Progenitor cell of endocrine pancreas (in vitro differentiated cells): ENCODE data around the gene MTFR2. TPM values are rescaled to one million over a fixed set of nuclear protein-coding genes. Genes with fewer than 3 reads are reported as not detected.

ENCODE experiments used
- DNase-seq: peaks from one replicate; pipeline ENCODE4 v3.0.0; 2021; ENCODE audit warnings: low spot score; ENCODE audit not compliant: unreplicated experiment
- H3K27ac Mint-ChIP-seq: 2 replicates; pipeline ENCODE4 v1.8.0; 2021; ENCODE audit warnings: mild to moderate bottlenecking, moderate library complexity, mixed read lengths
- H3K27me3 Mint-ChIP-seq: 2 replicates; pipeline ENCODE4 v1.8.0; 2021; ENCODE audit warnings: mixed read lengths
- H3K36me3 Mint-ChIP-seq: 2 replicates; pipeline ENCODE4 v1.8.0; 2022; ENCODE audit warnings: mixed read lengths; ENCODE audit not compliant: insufficient read depth
- H3K4me1 Mint-ChIP-seq: 2 replicates; pipeline ENCODE4 v1.8.0; 2021; ENCODE audit warnings: low read depth, mixed read lengths
- H3K4me3 Mint-ChIP-seq: 2 replicates; pipeline ENCODE4 v1.8.0; 2021; ENCODE audit warnings: low read depth, mild to moderate bottlenecking, moderate library complexity, mixed read lengths
- H3K9me3 Mint-ChIP-seq: 2 replicates; pipeline ENCODE4 v1.8.0; 2021; ENCODE audit warnings: low read depth, mixed read lengths
- total RNA-seq: library from RNA; stranded (reverse); gene quantifications from 2 replicates; pipeline ENCODE4 v1.2.1, GENCODE V29; 2021
- TF ChIP-seq, protein P1 (sequence below): fragments of 200-600 bp; sonication (generic); IDR thresholded peaks from one replicate; pipeline ENCODE4 v1.5.0; 2021; ENCODE audit warnings: antibody characterized with exemption, mild to moderate bottlenecking; ENCODE audit not compliant: unreplicated experiment

The MTFR2 gene
- total RNA-seq, 1 donor from 2014 or later = 3.8 TPM

DNA sequence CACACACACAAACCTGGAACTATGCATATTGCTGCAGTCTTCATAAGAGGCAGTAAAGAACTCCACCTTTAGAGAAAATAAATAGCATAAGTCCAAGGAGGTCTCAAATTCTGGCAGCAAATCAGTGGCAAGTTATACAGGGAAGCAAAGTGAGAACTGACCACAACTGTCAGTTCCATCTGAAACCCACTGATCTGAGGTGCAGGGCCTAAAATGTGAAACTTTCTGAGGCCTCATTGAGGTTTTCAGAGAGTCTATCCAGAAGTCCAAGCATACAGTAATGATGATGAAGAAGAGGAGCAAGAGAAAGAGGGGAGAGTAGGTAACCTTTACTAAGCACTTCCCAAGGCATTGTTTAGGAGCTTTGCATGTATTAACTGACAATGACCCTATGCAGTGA is 36.3 kb downstream of the MTFR2 start:
- peaks cover 2% of the 10 kb centered on the region for H3K9me3 Mint-ChIP-seq
- TF ChIP-seq, protein P1, sequence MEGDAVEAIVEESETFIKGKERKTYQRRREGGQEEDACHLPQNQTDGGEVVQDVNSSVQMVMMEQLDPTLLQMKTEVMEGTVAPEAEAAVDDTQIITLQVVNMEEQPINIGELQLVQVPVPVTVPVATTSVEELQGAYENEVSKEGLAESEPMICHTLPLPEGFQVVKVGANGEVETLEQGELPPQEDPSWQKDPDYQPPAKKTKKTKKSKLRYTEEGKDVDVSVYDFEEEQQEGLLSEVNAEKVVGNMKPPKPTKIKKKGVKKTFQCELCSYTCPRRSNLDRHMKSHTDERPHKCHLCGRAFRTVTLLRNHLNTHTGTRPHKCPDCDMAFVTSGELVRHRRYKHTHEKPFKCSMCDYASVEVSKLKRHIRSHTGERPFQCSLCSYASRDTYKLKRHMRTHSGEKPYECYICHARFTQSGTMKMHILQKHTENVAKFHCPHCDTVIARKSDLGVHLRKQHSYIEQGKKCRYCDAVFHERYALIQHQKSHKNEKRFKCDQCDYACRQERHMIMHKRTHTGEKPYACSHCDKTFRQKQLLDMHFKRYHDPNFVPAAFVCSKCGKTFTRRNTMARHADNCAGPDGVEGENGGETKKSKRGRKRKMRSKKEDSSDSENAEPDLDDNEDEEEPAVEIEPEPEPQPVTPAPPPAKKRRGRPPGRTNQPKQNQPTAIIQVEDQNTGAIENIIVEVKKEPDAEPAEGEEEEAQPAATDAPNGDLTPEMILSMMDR = no peak

DNA sequence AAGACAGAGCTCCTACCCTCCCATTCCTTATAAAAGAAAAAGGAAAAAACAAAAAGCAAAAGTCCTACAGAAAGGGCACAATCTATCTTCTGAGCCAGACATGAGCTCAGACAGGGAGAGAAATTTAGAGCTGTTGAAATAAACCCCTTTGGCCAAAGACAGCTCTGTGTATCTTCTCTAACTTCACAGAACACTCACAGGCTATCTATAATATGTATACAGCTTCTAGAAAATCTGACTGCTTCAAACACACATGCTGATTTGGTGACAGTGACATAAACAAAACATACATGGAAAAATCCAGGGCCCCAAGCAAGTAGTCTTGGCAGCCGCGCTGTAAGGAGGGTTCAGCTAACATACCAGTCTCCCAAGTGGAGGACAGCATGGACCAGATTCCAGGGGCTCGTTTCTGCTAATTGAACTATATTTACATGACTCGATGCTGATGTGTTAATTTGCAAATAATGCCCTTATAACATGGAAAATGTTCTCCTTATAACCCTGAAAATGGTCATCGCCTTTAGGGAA is 37.0 kb downstream of the MTFR2 start:
- H3K4me3 Mint-ChIP-seq = no peak overlapping the region
- no peak overlapping the region for H3K27ac Mint-ChIP-seq
- H3K27me3 Mint-ChIP-seq = no peaks in the 10 kb centered on the region
- no peak for DNase-seq
- TF ChIP-seq, protein P1 = no peak
- H3K36me3 Mint-ChIP-seq = no peaks in the 10 kb centered on the region
- no peaks in the 10 kb centered on the region for H3K4me1 Mint-ChIP-seq
- peaks cover 4% of the 10 kb centered on the region for H3K9me3 Mint-ChIP-seq

More for the DNA sequence above, 36.3 kb downstream of the MTFR2 start:
- no peak for DNase-seq
- Mint-ChIP-seq H3K4me3 (no peak overlapping the region), H3K27ac (no peak overlapping the region), H3K36me3 (no peaks in the 10 kb centered on the region), H3K27me3 (no peaks in the 10 kb centered on the region), H3K4me1 (no peaks in the 10 kb centered on the region)

DNA sequence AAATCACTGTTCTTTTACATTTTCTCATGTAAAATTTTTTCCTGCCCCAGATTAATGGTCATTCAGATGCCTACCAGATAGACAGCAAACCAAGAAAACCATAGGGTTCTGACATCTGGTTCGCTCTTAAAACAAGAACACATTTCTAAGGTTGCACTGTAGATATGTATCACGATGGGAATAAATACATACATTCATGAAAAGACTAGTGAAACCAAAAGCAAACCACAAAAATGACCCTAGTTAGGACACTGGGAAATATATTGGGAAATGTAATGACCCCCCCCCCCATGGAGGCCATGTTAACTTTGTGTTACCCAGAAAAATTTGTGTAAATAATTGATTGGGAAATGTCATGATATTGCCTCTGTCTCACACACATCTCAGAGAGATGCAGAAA is 37.5 kb downstream of the MTFR2 start:
- TF ChIP-seq, protein P1 = no peak
- Mint-ChIP-seq H3K4me1 (no peaks in the 10 kb centered on the region), H3K27ac (no peak overlapping the region), H3K36me3 (no peaks in the 10 kb centered on the region), H3K9me3 (peaks cover 4% of the 10 kb centered on the region), H3K27me3 (no peaks in the 10 kb centered on the region), H3K4me3 (no peak overlapping the region)
- DNase-seq = no peak

DNA sequence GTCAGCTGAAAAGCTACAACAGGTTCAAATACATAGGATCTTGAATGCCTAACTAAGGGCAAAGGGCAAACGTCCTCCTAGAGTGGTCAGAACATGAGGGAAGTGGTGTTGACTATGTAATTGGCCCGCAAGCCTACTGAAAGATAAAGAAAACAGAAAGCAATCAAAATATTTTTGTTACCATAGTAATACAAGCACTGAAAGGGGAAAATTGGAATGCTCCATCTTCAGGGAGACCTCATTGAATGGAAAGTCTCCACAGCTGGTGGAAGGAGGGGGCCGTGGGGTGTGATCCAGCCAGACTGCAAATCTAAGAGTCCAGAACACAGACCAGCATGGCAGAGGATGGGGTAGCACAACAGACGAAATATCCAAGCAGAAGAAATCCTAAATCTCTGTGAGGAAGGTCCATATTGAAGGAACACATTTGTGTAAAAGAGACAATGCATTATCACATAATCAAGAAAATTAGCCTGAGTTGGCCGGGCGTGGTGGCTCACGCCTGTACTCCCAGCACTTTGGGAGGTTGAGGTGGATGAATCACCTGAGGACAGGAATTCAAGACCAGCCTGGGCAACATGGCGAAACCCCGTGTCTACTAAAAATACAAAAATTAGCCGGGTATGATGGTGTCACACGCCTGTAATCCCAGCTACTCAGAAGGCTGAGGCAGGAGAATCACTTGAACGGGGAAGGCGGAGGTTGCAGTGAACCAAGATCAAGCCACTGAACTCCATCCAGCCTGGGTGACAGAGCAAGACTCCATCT is 39.5 kb downstream of the MTFR2 start:
- no peaks in the 10 kb centered on the region for H3K4me1 Mint-ChIP-seq
- H3K4me3 Mint-ChIP-seq = no peak overlapping the region
- TF ChIP-seq, protein P1 = no peak
- H3K9me3 Mint-ChIP-seq = peaks cover 4% of the 10 kb centered on the region
- H3K27ac Mint-ChIP-seq = no peak overlapping the region
- H3K36me3 Mint-ChIP-seq = no peaks in the 10 kb centered on the region
- H3K27me3 Mint-ChIP-seq = no peaks in the 10 kb centered on the region
- DNase-seq = no peak

DNA sequence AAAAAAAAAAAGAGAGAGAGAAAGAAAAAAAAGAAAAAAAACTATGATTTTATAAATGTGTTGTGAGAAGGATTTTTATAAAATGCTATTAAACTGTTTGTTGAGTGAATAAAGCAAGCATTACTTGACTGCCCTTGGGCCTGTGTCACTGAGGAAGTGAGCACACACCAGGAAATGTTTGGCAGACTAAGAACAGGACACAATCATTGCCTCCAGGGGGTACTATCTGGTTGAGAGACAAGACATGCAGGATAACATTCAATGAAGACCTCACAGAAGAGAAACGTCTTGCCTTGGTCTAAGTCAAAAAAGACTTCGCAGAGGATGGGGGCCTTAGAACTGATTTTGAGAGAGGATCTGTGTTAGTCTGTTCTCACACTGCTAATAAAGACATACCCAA is 40.6 kb downstream of the MTFR2 start:
- H3K4me3 Mint-ChIP-seq = no peak overlapping the region
- H3K27me3 Mint-ChIP-seq = no peaks in the 10 kb centered on the region
- TF ChIP-seq, protein P1 = no peak
- H3K27ac Mint-ChIP-seq = no peak overlapping the region
- no peak for DNase-seq
- H3K9me3 Mint-ChIP-seq = peaks cover 4% of the 10 kb centered on the region
- H3K36me3 Mint-ChIP-seq = no peaks in the 10 kb centered on the region
- H3K4me1 Mint-ChIP-seq = no peaks in the 10 kb centered on the region
